Measurements from ENCODE around the gene CTSW.

GRCh38 chr11:65862941-65863888 lies 16.4 kb upstream of the CTSW start:
- TF ChIP-seq CTCF (IDR thresholded peaks at IDR 0.05) (no peak), EP300 (IDR thresholded peaks at IDR 0.05) (no peak)
